Measurements from ENCODE around the gene GABRB2.

GABRB2 gene

GRCh38 chr5:161387121-161387520 is 159.4 kb downstream of the GABRB2 start:
- no peak for DNase-seq (ENCODE audit: low read depth)

- no peak for DNase-seq (ENCODE audit: low read depth)
Measured at GRCh38 chr5:161385027-161385426, 161.5 kb downstream of the GABRB2 start.

- no peak for DNase-seq (ENCODE audit: low read depth)
Measured at GRCh38 chr5:161382685-161383084, 163.8 kb downstream of the GABRB2 start.

- DNase-seq (ENCODE audit: low read depth), result no peak
Measured at GRCh38 chr5:161380486-161380885, 166.0 kb downstream of the GABRB2 start.

GRCh38 chr5:161378701-161379100 is 167.8 kb downstream of the GABRB2 start:
- DNase-seq (ENCODE audit: low read depth), result no peak

GRCh38 chr5:161376034-161376433 is 170.5 kb downstream of the GABRB2 start:
- DNase-seq (ENCODE audit: low read depth), result no peak

- DNase-seq (ENCODE audit: low read depth), result no peak
Measured at GRCh38 chr5:161373345-161373707, 173.2 kb downstream of the GABRB2 start.

GRCh38 chr5:161372682-161373344 is 173.7 kb downstream of the GABRB2 start:
- DNase-seq (ENCODE audit: low read depth), result no peak

GRCh38 chr5:161369022-161369421 is 177.5 kb downstream of the GABRB2 start:
- no peak for DNase-seq (ENCODE audit: low read depth)

- DNase-seq (ENCODE audit: low read depth), result no peak
Measured at GRCh38 chr5:161358446-161358845, 188.1 kb downstream of the GABRB2 start.

GRCh38 chr5:161344234-161344633 is 202.3 kb downstream of the GABRB2 start:
- no peak for DNase-seq (ENCODE audit: low read depth)

GRCh38 chr5:161342886-161343285 is 203.6 kb downstream of the GABRB2 start:
- DNase-seq (ENCODE audit: low read depth), result no peak

- DNase-seq (ENCODE audit: low read depth), result no peak
Measured at GRCh38 chr5:161340012-161340411, 206.5 kb downstream of the GABRB2 start.

GRCh38 chr5:161333194-161333880 is 213.2 kb downstream of the GABRB2 start:
- DNase-seq (ENCODE audit: low read depth), result no peak

GRCh38 chr5:161332343-161332742 is 214.2 kb downstream of the GABRB2 start:
- no peak for DNase-seq (ENCODE audit: low read depth)

GRCh38 chr5:161314033-161314432 is 232.5 kb downstream of the GABRB2 start:
- no peak for DNase-seq (ENCODE audit: low read depth)

GRCh38 chr5:161312882-161313281 is 233.6 kb downstream of the GABRB2 start:
- DNase-seq (ENCODE audit: low read depth), result no peak

- DNase-seq (ENCODE audit: low read depth), result no peak
Measured at GRCh38 chr5:161311965-161312364, 234.6 kb downstream of the GABRB2 start.

- DNase-seq (ENCODE audit: low read depth), result no peak
Measured at GRCh38 chr5:161311146-161311708, 235.3 kb downstream of the GABRB2 start.

- no peak for DNase-seq (ENCODE audit: low read depth)
Measured at GRCh38 chr5:161306351-161306995, 240.1 kb downstream of the GABRB2 start.

GRCh38 chr5:161305601-161306000 is 240.9 kb downstream of the GABRB2 start:
- no peak for DNase-seq (ENCODE audit: low read depth)

GRCh38 chr5:161302559-161302958 is 244.0 kb downstream of the GABRB2 start:
- no peak for DNase-seq (ENCODE audit: low read depth)

GRCh38 chr5:161301586-161301985 is 244.9 kb downstream of the GABRB2 start:
- DNase-seq (ENCODE audit: low read depth), result no peak

Measured in T-helper 22 cell (primary cell).